Measurements from ENCODE around the gene TTLL4.

The TTLL4 gene

GRCh38 chr2:218781691-218782527 lies 71.3 kb downstream of the TTLL4 start, which contains the start of gene CYP27A1:
TSS of gene CYP27A1 (plus strand) at chr2:218782147. CDS start at chr2:218782183, 36 bp downstream.
- peak in 51 of 56 donors; percentile 10 to 78 (median 58) for DNase-seq

GRCh38 chr2:218782528-218782844 lies 71.9 kb downstream of the TTLL4 start:
- peak in 3 of 56 donors; percentile 31 to 46 (median 41) for DNase-seq

GRCh38 chr2:218783688-218784087 lies 73.1 kb downstream of the TTLL4 start:
- peak in 1 of 56 donors; percentile 11 for DNase-seq

- DNase-seq = no peak
Observed at GRCh38 chr2:218785103-218785502, 74.5 kb downstream of the TTLL4 start.

- DNase-seq = no peak
Observed at GRCh38 chr2:218786133-218786532, 75.5 kb downstream of the TTLL4 start.

- DNase-seq = no peak
Observed at GRCh38 chr2:218788529-218789255, 78.1 kb downstream of the TTLL4 start.

- no peak for DNase-seq
Observed at GRCh38 chr2:218792433-218792832, 81.8 kb downstream of the TTLL4 start.

GRCh38 chr2:218796691-218797090 lies 86.1 kb downstream of the TTLL4 start:
- DNase-seq = no peak

GRCh38 chr2:218798767-218799504 lies 88.3 kb downstream of the TTLL4 start:
- no peak for DNase-seq

GRCh38 chr2:218799990-218800389 lies 89.4 kb downstream of the TTLL4 start:
- DNase-seq = no peak

- no peak for DNase-seq
Observed at GRCh38 chr2:218802386-218802994, 91.9 kb downstream of the TTLL4 start.

- DNase-seq = no peak
Observed at GRCh38 chr2:218804817-218805216, 94.2 kb downstream of the TTLL4 start.
